Renal pelvis (tissue), 4 donors: ENCODE results near the gene DNMBP. TPM values are rescaled to one million over a fixed set of nuclear protein-coding genes. Genes with fewer than 3 reads are reported as not detected.
"Not testable (repeated sequence)": the region's sequence is repeated elsewhere in the genome, so short reads cannot be mapped to it uniquely, and the experiment has no call there.

ENCODE experiments used
- DNase-seq: peaks from one replicate; pipeline ENCODE4 v3.0.0-alpha.2; 2013
- polyA plus RNA-seq, 3 donors: library from polyadenylated mRNA; unstranded; fragments of 120-200 nt; gene quantifications; one replicate each; pipeline ENCODE4 v1.2.1, GENCODE V29; 2013; ENCODE audit not compliant: insufficient read length in 3 of 3

The DNMBP gene
- polyA plus RNA-seq, 3 donors, result 32.7 to 43.6 (median 35.4) TPM

DNA sequence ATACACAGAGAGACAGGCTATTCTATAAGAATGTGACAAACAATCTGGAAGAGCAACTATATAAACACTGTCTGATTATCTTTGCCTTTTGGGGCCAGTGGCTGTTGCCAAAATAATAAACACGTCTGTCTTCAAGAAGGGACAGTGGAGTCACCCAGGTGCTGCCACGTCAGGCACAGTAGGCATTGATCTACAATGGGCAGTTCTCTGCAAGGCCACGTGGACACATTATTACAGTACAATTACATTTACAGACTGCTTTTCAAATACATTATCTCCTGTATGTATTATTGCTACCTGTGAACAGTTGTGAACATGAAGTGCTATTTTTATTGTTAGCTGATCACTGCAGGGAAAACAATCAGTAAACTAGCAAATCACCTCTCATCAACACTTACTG, 14.0 kb downstream of the DNMBP start:
- no peak for DNase-seq

DNA sequence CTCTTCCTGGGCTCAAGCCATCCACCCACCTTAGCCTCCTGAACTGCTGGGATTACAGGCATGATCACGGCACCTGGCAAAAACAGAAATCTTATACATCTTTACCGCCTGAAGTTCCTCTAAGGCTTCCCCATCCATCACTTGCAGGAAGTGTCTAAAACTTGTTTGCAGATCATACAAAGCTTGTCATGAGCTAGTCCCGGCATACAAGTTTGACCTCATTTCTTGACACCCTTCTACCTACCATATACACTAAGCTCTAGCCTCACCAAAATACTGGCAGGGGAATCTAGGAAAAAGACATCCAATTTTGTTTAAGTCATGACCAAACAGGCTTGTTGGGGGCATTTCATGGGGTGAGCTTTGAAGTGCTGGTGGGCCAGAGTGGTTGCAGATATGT, 14.5 kb downstream of the DNMBP start:
- DNase-seq, result no peak

DNA sequence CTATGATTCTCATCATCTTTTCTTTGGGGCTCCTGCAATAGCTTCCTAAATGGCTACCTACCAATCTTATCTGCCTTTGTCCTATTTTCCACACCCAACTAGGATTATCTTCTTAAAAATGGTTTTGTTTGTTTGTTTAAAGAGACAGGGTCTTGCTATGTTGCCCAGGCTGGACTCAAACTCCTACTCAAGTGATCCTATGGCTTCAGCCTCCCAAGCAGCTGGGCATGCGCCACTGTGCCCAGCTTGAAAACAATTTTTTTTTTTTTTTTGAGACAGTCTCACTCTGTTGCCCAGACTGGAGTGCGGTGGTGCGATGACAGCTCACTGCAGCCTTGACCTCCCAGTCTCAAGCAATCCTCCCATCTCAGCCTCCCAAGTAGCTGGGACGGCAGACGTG, 14.9 kb downstream of the DNMBP start:
- no peak for DNase-seq

GRCh38 chr10:99993701-99994689, 15.8 kb downstream of the DNMBP start:
- DNase-seq, result no peak

DNA sequence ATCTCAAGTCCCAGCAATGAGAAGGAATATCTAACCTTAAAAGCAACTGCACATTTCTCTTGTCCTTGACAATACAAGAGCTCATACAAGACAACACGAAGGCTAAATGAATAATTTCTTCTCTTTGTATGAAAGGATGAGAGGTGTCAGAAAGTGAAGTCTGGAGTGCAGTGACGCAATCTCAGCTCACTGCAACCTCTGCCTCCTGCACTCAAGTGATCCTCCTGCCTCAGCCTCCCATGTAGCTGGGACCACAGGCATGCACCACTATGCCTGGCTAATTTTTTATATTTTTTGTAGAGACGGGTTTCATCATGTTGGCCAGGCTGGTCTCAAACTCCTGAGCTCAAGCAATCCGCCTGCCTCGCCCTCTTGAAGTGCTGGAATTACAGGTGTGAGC, 24.1 kb downstream of the DNMBP start:
- not testable (repeated sequence) for DNase-seq

GRCh38 chr10:99984211-99985034, 25.3 kb downstream of the DNMBP start:
- no peak for DNase-seq

DNA sequence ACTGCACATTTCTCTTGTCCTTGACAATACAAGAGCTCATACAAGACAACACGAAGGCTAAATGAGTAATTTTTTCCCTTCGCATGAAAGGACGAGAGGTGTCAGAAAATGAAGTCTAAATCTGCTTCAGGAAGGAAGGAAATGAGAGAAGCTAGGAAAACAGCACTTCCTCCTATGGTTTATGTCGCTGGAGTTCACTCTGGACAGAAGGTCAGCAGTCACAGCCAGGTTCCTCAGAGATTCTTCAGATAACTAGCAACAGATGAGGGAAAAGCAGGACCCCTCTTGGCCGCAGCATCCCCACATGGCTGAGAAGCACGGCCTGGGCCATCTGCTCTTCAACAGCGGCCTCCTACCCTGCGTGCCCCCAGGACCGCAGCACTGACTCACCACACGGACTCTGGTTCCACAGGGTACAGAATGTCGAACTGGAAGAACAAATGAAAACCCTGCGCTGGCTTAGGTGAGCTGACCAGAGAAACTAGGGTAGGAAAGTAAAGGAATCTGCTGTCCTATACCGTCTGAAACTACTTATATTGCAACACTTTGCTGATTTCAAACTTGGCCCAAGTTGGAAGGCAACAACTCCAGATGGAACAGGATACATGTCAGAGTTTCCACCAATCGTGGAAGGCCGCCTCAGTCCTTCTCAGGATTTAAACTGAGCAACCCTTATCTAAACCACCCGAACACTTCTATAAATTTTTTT, 26.3 kb downstream of the DNMBP start:
- no peak for DNase-seq

GRCh38 chr10:99982728-99983127, 27.0 kb downstream of the DNMBP start:
- no peak for DNase-seq

DNA sequence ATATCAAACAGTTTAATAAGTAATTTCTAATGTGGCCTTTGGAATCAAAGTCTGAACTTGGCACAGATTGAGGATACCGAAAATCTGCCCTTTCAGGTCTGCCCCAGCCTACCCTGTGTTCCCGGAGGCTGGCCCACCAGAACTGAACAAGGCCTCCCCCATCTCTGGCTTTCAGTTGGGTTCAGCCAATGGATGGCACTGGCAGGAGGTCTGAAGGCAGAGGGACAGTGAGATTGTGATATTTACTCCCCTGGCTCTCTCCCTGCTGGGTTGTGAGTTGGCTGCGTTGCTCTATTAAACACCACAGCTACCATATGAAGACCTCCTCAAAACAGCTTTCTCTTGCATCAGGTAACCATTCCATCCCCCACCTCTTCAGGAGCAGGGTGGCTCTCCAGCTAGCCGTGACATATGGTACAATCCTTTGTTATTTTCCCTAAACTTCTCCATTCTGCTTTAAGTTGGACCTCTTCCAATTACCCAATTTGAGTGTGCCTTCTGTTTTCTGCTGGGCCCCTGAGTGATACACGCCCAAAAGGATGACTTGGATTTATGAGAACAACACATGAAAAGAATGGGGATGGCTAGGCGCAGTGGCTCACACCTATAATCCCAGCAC, 28.1 kb downstream of the DNMBP start:
- no peak for DNase-seq

DNA sequence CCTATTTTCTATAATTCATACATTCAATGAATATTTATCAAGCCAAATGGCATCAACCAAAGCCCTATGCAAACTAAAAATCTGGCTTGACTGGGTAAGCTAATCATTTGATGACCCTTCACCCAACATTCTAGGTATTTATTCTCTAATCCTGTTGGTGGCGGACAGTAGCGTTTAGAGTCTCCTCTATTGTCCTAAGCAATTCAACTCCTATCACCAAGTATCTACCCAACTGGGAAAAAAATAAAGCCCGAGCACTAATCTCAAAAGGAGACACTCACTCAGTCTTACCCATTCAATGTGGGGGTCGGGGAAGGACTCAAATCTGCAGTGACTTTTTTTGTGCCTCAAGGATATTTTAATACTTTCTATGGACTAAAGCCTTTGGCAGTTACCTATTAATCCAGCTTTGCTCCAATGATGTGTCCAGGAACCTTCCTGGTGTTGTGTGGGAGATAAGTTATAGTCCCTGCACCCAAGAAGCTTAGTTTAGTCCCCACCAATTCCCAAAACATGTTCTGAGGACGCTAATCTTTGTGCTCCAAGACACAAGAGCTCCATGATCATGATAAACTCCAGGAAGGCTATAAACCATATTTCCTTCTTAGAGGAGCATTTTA, 30.6 kb downstream of the DNMBP start:
- DNase-seq, result no peak

DNA sequence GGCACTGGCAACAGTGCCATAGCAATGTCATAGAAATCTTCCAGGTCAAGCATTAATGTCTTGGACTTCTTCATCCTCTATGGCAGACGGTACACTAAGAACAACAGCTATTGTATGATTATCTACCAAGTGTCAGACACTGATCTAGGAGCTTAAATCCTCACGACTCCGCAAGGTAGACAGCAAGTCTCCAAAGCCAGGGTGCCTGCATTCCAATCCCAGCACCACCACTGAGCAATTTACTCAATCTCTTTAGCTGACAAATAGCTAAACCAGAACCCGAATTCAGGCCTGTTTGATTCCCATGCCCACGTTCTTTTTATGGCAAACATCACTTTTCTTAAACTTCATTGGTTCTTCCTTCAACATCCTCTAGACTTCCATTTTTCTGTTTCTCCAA, 31.8 kb downstream of the DNMBP start:
- DNase-seq, result no peak

DNA sequence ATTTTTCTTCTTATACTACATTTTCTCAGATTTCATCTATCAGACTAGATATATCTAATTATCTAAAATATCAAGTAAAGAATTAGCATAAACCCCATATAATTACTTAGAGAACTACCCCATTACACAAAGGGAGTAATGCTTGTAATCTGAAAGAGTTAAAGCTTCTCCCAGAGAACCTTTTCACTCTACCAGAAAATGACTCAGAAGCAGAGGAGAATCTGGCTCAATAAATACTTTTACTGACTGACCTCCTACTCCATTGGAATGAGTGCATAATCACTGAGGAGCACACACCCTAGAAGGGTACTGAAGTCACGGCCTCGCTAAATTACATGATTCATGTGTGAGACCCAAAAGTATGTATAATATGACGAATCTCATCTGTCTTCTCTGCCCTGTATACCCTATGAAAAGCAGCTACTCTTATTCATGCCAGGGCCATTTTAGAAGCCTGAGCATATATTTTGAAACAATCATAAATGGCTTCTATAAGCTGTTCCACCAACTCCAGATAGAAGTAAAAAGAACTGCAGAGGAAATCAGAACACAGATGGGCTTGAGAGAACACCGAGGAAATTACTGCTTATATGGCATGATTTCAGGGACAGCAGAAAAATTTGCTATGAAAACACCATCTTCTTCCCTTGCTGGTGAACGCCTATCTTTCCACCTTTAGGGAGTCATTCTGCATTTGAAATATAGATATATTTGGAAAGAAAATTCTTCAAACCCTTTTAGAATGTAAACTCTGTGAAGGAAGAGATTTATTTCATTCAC, 32.7 kb downstream of the DNMBP start:
- DNase-seq, result no peak

DNA sequence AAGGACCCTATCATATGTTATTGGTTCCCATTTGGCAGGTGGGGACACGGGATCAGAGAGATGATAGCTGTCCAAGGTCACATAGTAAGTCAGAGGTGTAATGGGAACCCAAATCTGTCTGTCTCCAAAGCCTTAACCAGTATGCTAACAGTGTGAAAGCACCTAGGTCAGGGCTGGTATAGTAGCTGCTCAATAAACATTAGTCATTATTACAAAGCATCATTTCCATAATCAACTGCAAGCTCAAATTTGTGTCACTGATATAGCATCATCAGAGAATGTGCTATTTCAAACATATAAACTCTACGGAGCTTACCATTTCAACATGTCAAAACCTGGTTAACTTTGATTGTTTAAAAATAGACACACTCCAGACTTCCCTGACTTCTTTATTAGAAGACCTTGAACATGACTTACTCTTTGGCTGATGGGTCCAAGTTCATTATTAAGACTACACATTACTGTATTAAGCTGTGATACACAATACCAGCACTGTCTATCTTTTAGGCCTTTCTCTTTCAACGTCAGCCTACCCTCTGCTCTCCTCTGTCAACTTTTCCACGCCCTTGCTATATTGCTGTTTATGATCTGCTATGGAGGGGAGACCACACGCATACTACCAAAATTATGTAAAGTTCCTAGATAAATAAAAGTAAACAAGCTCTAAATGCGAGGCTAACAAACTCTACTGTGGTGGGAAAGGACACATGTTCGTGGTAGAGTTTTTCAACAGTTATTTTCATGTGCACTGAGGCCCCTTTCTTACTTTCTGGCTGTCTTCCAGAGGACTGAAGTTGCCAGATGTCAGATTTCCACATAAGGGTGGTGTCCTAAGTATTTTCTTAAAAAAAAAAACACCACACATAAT, 33.6 kb downstream of the DNMBP start:
- peak; percentile 39 for DNase-seq

DNA sequence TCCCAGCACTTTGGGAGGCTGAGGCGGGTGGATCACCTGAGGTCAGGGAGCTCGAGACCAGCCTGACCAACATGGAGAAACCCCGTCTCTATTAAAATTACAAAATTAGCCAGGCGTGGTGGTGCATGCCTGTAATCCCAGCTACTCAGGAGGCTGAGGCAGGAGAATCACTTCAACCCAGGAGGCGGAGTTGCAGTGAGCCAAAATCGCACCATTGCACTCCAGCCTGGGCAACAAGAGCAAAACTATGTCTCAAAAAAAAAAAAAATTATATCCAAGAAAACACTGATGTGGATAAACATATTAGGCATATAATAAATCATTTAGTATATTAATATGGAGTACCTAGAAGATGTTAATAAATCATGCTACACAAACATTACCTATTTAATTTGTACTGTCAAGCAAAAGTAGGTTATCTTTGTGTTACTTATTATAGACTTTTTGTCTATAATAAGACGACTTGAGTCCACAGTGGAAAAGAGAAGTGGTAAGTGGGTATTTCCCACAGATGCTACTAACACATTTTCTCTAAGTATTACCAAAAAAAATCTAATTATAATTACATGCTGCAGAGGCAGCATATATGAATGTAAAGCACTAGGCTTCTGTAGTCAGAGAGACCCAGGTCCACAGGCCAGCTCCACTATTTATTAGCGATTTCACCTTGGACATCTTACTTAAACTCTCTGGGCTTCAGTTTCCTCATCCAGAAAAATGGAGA, 34.5 kb downstream of the DNMBP start:
- no peak for DNase-seq

DNA sequence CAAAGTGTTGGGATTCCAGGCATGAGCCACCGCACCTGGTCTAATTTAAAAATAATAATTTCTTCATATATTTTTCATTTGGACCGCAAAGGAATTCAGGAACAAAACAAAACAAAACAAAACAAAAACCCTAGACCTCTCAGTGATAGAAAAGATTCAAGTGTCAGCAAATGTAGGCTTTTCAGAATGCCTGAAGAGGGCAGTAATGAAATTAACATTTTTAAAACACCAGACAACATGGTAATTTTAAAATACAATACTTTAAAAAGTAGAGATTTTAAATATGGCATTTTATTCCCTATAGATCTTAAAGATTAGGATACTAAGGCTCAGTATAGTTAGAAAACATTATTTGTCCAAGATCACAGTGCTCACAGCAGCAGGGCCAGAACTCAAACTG, 36.6 kb downstream of the DNMBP start:
- DNase-seq, result no peak

DNA sequence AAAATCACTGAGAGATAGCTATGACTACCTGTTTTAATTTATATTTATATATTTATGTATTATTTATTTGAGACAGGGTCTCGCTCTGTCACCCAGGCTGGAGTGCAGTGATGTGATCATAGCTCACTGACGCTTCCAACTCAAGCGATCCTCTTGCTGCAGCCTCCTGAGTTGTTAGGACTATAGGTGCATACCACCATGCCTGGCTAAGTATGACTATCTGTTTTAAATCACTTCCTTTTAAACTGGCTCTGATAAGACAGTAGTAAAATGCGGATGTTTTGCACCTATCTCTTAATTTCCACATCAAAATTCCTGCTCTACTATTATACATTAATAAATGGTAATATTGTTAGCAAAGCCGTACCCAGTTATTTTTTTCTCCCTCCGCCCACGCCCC, 41.8 kb downstream of the DNMBP start:
- DNase-seq, result no peak

DNA sequence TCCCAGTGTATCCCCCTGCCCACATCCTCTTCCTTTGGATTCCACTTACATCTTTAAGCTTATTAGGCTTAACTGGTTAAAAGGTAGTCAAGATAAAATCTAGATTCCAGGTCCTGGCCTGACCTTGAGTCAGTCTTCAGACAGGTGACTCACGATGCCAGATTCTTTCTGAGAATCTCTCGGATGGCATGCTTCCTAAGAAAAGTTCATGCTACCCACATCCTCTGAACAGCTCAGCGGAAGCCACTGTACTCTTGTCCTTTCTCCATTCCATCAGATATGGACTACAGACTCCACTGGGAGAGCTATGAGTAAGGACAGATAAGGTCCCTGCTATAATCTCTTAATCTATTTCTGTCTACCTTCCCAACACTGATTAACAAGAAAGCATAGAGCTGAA, 43.4 kb downstream of the DNMBP start:
- DNase-seq, result no peak

- no peak for DNase-seq
These were observed 44.0 kb downstream of the DNMBP start for GRCh38 chr10:99965700-99966099.

GRCh38 chr10:99964791-99965190, 45.0 kb downstream of the DNMBP start:
- DNase-seq, result no peak
